GM21825 (cell line): Measurements from ENCODE around the gene ITIH4.

Source experiments
- ATAC-seq: cut with Tn5 transposase; IDR thresholded peaks from one replicate; pipeline ENCODE4 v1.9.1; 2021; ENCODE audit warnings: mild to moderate bottlenecking, moderate library complexity; ENCODE audit not compliant: unreplicated experiment

ITIH4 gene

GRCh38 chr3:52849656-52850055 lies 19.2 kb upstream of the ITIH4 start:
- ATAC-seq, result no peak

GRCh38 chr3:52848617-52849016 lies 18.1 kb upstream of the ITIH4 start:
- ATAC-seq, result no peak

- ATAC-seq, result no peak
These were observed 17.3 kb upstream of the ITIH4 start for GRCh38 chr3:52847726-52848125.

GRCh38 chr3:52847241-52847640 lies 16.8 kb upstream of the ITIH4 start:
- ATAC-seq, result no peak

GRCh38 chr3:52846432-52846965 lies 16.0 kb upstream of the ITIH4 start:
- ATAC-seq, result no peak

DNA sequence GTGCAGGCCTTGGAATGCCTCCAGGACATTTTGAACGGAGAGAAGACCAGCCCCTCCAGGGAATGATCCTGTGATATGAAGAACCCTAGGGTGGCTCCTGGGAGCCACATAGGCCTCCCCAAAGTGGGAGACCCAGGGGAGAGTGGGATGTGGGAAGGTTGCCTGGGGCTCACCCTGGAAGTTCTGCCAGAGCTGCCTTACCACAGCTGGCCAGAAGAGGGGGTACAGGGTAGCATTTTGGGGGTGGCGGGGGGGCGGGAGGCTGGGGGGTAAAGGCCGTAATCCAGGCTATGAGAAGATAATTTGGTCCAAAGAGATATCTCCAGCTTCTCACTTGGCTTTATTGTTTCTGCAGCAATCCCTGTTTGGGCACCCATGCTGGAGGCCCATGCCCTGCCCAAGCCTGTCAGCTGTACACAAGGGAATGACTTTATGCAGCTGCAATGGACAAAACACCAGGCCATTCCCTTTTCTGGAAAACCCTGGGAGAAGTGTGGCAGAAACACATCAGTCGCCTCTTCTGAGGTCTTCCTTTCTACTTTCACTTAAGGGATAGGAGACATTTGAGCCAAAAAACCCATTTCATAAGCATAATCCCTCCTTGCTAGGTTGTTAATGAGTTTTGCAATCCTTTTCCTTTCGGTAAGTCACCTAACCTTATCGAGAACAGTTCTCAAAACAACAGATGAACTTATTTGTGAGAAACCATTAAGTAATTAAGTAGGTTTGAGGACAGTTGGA lies 15.4 kb upstream of the ITIH4 start:
- no peak for ATAC-seq

DNA sequence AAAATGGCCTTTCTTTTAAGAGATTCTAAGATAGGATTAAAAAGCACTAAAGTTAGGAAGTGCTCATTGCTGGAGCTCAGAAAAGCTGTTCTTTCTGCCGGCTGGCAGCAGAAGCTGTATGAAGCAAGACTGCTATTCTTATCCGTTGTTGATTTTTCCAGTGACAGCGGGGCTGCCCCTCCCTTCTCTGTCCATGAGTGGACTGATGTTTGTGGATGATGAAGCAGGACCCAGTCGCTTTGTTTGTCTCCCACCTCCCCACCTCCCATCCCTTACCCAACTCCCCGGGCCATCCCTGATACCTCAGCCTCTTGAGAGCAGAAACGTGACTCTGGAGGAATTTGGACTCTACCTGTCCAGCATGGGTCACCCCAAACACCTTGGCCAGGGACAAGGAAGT lies 14.7 kb upstream of the ITIH4 start:
- ATAC-seq, result no peak

DNA sequence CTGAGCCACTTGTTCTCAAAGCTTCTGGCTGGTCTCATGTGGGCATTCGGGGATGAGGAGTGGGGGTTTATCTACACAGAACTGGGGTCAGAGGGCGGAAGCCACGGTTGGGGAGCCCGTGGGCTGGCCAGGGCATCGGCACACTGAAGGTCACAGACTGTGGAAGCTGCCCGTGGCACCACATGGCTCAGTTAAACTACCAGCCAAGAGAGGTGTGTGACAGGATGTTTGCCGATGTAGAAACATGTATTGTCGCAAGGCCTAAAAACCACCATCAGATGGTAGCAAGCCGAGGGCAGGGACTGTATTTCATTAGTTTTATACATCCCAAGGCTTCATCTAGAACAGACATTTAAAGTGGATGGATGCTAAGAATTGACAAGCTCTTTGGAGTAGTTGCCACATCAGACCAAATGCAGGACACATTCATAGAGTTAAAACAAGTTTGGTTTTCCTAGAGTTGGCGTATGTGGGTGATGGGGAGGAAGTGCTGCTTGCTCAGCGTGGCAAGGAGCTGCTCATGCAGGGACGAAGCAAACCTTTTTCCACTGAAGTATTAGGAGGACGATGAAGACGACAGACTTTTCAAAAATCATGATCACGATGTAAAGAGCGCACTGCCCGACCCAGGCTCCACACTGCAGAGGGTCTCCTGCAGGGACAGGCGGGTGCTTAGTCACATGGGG lies 14.0 kb upstream of the ITIH4 start:
- no peak for ATAC-seq

DNA sequence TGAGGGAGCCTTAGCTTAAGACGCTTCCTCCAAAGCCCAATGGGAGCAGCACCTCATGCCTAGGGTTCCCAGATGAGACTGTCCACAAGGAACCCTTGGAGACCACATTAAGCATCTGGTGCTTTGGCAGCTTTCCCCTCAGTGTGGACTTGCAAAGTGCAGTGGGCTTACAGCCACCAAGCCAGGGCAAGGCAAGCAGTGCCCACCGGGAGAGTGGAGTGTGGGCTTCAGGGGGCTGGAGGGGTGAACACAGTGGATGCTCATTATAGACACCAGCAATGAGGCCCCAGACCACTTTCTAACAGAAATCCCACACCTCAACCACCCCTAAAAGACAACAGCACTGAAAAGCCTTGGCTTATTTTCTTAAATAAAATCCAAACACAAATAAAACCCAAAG lies 13.4 kb upstream of the ITIH4 start:
- no peak for ATAC-seq

DNA sequence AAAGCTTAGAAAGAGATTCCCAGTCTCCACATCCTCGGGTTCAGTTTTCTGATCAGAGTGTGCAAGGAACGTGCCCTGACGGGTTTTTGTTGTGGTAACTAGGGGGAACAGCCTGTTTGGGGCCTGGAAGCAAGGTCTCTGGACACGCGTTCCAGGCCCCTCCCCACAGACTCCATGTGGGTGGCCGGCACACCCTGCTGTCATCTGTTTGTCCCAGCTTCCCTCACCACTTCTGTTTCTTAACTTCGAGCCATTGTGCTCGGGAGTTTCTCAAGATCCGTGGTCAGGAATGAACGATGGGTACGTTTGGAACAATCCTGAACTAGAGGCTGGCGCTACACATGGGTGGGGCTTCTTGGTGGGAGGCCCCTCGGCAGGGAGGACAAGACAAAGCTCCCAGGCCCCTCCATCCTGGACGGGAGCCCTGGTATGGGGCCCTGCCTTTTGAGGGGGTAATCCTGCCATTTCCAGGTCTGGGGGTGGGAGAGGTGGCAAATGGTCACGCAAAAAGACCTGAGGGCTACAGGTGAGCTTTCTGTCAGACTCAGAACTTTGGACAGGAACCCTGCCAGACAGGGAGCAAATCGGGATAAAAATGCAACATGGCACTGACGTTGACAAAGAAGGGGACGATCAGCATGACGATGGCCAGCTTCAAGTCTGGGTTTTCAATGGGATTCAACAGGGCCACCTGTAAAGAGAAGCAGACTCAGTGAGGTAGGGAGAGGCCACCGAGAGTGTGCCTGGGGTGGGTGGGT lies 12.8 kb upstream of the ITIH4 start:
- ATAC-seq, result no peak

- ATAC-seq, result no peak
These were observed 12.0 kb upstream of the ITIH4 start for GRCh38 chr3:52842424-52842823.

- no peak for ATAC-seq
These were observed 11.5 kb upstream of the ITIH4 start for GRCh38 chr3:52841981-52842340.

- ATAC-seq, result no peak
These were observed 10.9 kb upstream of the ITIH4 start for GRCh38 chr3:52841211-52841980.

GRCh38 chr3:52839892-52840545 lies 9.5 kb upstream of the ITIH4 start:
- ATAC-seq, result no peak

- no peak for ATAC-seq
These were observed 8.8 kb upstream of the ITIH4 start for GRCh38 chr3:52839268-52839575.

DNA sequence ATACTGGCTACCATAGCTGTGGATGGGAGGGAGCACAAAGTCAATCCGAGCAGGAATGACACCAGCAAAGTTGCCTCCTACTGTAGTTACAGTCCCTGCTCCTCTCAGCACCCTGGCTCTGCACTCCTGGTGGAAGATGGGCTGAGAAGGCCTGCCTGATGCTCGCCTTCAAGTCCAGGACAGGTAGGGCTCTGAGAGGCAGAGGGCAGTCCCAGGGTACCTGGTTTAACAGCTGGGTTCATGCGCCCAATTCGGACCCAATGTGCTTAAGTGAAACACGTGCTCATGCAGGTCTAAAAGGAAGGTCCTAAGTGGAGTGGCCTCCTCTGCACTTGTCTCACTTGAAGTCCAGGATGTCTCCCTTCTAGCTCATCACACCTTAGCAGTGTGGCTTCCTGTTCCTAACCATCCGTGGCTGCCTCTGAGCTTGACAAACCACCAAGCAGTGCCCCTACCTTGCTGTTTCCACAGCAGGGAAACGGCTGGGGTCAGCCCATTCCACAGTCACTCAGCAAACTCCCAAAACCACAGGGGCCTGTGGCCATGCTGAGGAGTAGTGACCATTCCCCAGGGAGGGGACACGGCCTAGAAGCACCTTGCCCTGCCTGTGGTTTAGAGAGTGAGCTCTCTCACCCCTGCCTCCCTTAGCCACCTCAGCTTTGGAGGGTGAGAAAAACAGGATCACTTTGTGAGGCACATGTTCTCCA lies 8.2 kb upstream of the ITIH4 start:
- no peak for ATAC-seq

DNA sequence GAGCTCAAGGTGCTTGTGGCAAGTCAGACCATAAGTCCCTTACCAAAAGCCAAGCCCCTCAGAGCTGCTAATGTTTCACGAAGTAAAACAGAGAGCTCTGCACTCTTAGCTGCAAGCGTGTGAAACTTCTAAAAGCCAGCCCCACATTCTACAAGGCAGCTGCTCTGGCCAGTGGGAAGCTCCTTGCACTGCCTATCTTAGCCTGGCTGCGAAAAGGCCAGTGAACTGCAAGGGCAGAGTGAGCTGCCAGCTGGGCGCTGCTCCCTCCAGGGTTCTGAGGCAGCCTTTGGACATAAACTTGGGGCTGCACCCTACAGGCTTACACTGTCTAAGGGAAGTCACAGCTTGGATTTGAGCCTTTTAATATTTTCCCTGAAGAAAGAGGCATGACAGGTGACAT lies 6.5 kb upstream of the ITIH4 start:
- ATAC-seq, result no peak

GRCh38 chr3:52836471-52836845 lies 6.0 kb upstream of the ITIH4 start:
- ATAC-seq, result no peak

GRCh38 chr3:52835766-52836470 lies 5.4 kb upstream of the ITIH4 start:
- ATAC-seq, result no peak
